GM19468 (cell line): ENCODE results near the gene SPIN3.
"Not testable (repeated sequence)": the region's sequence is repeated elsewhere in the genome, so short reads cannot be mapped to it uniquely, and the experiment has no call there.

Experiments used
- ATAC-seq: cut with Tn5 transposase; IDR thresholded peaks from one replicate; pipeline ENCODE4 v1.9.1; 2021; ENCODE audit warnings: mild to moderate bottlenecking, moderate library complexity, moderate number of reproducible peaks; ENCODE audit not compliant: unreplicated experiment; ENCODE audit errors: extremely low read depth

Gene SPIN3

DNA sequence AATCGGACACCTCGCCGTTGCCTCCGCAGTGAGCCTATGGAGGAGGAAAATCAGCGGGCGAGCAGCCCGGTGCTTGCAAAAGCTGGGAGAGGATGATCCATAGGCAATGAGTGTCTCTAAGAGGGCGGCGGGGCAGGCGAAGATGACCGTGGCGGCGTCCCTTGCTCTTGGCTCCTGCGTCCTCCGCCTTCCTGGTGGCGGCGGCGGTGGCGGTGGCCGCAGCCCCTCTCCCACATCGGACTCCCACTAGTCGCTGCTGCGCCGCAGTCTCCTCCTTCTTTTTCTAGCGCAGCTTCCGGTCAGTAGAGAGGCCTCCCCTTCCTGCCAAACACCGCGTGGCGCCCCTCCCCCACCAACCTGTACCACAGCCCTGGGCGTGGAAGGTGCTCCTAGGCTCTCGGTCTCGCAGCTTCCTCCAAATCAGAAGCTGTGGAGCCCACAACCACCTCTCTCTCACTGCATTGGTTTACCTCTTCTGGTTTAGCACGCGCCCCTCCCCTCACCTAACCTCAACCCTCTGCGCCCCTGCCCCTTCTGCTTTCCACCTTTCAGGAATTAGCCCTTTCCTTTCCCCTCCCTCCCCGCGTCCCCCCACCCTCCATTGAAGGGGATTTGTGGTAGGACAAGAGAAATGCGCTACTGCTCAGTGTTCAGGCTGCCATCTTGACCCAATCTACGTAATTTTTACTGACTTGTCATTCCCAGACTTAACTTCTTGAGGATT, at the start of gene SPIN3:
Gene SPIN3, minus strand, starts transcription at position 271 of the 724 bp plus-strand sequence. CDS start 594 bp downstream, outside the sequence.
- peak; percentile 93 for ATAC-seq

DNA sequence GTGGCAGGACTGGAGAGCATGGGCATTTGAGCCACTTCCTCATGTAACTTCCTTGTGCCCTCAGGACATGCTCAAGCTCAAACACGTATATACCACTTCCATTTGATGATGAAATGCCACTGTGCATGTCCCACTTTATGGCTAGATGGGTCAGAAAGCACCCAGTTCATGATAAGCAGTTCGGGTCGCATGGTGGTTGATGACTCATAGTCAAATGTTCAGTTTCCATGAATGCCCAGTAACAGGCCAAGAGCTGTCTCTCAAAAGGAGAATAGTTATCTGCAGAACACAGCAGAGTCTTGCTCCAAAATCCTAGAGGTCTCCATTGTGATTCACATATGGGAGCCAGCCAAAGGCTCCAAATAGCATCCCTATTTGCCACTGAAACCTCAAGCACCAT, 48.9 kb upstream of the SPIN3 start:
- no peak for ATAC-seq

DNA sequence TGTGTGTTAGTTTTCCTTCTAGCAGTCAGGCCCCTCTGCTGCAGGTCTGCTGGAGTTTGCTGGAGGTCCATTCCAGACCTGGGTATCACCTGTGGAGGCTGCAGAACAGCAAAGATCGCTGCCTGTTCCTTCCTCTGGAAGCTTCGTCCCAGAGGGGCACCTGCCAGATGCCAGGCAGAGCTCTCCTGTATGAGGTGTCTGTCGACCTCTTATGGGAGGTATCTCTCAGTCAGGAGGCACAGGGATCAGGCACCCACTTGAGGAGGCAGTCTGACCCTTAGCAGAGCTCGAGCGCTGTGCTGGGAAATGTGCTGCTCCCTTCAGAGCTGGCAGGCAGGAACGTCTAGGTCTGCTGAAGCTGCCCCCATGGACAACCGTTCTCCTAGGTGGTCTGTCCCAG, 41.9 kb upstream of the SPIN3 start:
- not testable (repeated sequence) for ATAC-seq

DNA sequence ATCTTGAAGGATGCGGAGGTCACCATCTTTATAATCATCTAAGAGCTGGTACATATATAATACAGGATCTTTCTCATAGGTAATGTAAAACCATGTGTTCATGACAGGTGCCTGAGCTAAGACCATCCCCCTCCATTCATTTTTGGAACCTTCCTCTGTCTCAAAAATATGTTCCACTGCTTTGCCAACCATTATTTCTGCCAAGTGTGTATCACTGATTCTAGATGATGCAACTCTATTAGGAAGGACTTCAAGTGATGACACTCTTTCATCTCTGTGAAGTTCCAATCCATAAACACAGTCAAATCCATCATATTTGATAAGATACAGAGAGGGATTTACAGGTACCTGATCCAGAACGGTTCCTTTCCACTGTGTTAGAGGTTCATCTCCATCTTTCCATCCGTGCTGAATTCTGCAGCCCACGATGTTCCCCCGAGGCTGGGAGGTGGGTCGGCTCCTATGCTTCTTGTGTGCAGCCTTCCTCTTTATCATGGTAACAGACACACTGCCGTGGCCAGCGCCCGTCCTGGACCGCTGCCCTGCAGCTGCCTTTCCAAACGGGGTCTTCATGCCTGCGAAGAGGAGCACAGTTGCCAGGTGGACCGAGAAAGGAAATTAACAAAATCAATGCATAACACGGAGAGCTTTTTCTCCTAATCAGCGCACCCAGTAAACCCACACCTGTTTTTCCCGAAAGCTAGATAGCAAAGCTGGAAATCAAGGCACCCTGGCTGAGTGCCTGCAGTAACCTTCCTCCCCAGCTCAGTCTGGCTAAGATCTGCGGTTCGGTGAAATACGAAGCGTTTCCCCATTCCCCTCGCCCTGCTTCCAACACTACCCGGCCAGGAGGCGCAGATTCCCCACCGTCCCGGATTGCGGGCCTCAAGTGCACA, 718 bp downstream of the SPIN3 start:
- no peak for ATAC-seq

- ATAC-seq: no peak
Measured at GRCh38 chrX:56987741-56988140, 7.6 kb downstream of the SPIN3 start.

GRCh38 chrX:56986138-56986537, 9.2 kb downstream of the SPIN3 start:
- no peak for ATAC-seq

DNA sequence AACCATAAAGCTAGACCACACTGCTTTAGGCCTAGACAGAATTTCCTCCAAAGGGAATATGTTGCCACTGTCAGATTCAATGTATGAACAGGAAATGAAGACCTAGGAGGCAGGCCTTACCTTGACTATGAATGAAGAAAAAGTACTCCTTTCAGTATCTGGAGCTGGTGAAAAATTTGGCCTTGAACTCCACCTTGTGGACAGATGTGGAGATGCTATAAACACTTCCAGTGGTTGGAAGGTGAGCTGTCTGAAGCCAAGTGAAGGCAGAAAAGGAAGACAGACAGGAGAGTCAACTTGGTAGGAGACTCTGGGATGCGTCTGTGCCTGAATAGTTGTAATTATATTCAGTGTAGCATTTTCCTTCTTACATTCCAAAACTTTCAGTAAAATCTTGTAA, 17.2 kb downstream of the SPIN3 start:
- ATAC-seq: peak; percentile 86

DNA sequence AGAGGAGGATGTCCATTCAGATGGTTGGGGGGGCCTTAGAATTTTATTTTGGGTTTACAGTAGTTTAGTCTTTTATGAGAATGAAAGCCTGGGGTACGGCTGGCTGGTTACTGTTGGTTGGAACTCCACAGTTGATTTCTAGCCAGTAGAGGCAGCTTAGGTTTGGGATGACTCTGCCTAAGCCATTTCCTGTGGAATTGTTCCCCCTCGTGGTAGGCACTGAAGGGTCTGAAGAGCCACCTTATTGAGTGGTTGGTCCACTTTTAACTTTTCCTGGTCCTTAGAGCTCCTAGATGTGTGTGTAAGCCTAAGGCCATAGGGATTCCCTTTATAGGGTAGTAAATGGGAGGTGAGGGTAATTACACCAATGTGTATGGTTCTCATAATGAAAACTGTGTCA, 19.7 kb downstream of the SPIN3 start:
- no peak for ATAC-seq

- no peak for ATAC-seq
Measured at GRCh38 chrX:56974408-56974807, 20.9 kb downstream of the SPIN3 start.

- no peak for ATAC-seq
Measured at GRCh38 chrX:56969559-56969958, 25.8 kb downstream of the SPIN3 start.

GRCh38 chrX:56968980-56969379, 26.4 kb downstream of the SPIN3 start:
- no peak for ATAC-seq

- no peak for ATAC-seq
Measured at GRCh38 chrX:56963377-56963776, 32.0 kb downstream of the SPIN3 start.

DNA sequence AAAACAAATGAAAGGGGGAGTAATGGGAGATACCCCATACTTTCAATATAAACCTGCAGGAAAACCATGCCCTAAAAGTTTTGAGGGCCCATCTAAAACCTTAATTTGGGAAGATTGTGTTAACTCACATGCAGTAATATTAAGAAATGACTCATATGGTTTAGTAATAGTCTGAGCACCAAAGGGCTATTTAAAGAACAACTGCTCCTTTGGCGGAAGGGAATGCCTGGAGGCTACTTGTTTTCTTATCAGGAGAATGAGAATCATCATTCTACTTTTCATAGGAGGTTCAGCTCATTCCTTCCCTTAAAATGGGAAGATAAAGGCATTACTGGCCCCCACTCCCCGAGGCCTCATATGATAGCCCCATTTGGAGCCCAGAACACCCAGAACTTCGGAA, 47.6 kb downstream of the SPIN3 start:
- no peak for ATAC-seq

GRCh38 chrX:56946201-56946600, 49.1 kb downstream of the SPIN3 start:
- ATAC-seq: not testable (repeated sequence)

GRCh38 chrX:56945226-56945625, 50.1 kb downstream of the SPIN3 start:
- ATAC-seq: not testable (repeated sequence)

DNA sequence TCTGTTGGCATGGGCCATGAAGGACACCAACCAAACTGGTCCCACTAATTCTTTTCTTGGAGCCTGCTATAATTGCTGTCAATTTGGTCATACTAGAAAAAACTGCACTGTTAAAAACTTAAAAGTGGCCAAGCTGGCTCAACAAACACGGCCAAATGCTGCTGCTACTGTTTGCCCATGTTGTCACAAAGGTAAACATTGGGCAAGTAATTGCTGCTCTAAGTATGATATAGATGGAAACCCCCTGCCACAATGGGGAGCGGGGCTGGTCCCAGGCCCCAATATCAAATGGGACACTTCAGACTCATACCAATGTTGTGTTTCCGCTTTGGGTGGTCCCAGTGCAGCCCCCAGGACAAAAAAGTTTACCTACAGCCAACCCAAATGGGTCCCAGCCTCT, 52.1 kb downstream of the SPIN3 start:
- no peak for ATAC-seq
